IMR-90 (cell line): ENCODE data around the gene UTP3. TPM values are rescaled to one million over a fixed set of nuclear protein-coding genes. Genes with fewer than 3 reads are reported as not detected.

Source experiments
- ATAC-seq: fragments of 200-7000 bp; cut with Tn5 transposase; 2 replicates; pipeline ENCODE4 v1.9.1; 2020; ENCODE audit warnings: low read depth, mild to moderate bottlenecking, moderate library complexity
- BruUV-seq: library from RNA; stranded (reverse); fragments of 400-500 nt; replicated peaks from 2 replicates; lab custom pipeline; 2021; lab: Mats Ljungman, UMichigan
- CTCF ChIA-PET: fragments of 300-600 bp; formaldehyde crosslinking; extraction: SDS; loops from one replicate; lab custom pipeline; 2021; ENCODE audit warnings: antibody characterized with exemption; lab: Yijun Ruan, JAX
- POLR2A ChIA-PET: fragments of 300-600 bp; sonication (Branson Sonifier 250); formaldehyde crosslinking; loops from one replicate; lab custom pipeline; 2022; ENCODE audit warnings: antibody characterized with exemption; ENCODE audit not compliant: unreplicated experiment; lab: Charles Lee
- DNase-seq: peaks from one replicate; pipeline ENCODE4 v3.0.0; 2013
- H2AFZ ChIP-seq: replicated peaks from 2 replicates; pipeline ENCODE3; 2013; ENCODE audit warnings: low read length, mild to moderate bottlenecking; ENCODE audit not compliant: poor library complexity
- H2AK5ac ChIP-seq: 2 replicates; pipeline ENCODE4 v1.6.1; 2013; ENCODE audit warnings: low read depth, low read length, inconsistent platforms
- H2AK9ac ChIP-seq: replicated peaks from 2 replicates; pipeline ENCODE3; 2013; ENCODE audit warnings: mild to moderate bottlenecking, low read depth, low read length, moderate library complexity; ENCODE audit not compliant: poor library complexity
- H2BK120ac ChIP-seq: 2 replicates; pipeline ENCODE4 v1.6.1; 2013; ENCODE audit warnings: low read depth, low read length, inconsistent platforms
- H2BK15ac ChIP-seq: 3 replicates; pipeline ENCODE4 v1.6.1; 2013; ENCODE audit warnings: low read depth, low read length, inconsistent platforms
- H2BK20ac ChIP-seq: 2 replicates; pipeline ENCODE4 v1.6.1; 2013; ENCODE audit warnings: low read depth, mild to moderate bottlenecking, inconsistent platforms, low read length, moderate library complexity
- H2BK5ac ChIP-seq: 2 replicates; pipeline ENCODE4 v1.6.1; 2013; ENCODE audit warnings: mild to moderate bottlenecking, low read depth, low read length, inconsistent platforms; ENCODE audit not compliant: poor library complexity, severe bottlenecking
- H3K14ac ChIP-seq: replicated peaks from 2 replicates; pipeline ENCODE4 v1.6.1; 2013; ENCODE audit warnings: low read depth, low read length, inconsistent platforms
- H3K18ac ChIP-seq: 2 replicates; pipeline ENCODE4 v1.6.1; 2013; ENCODE audit warnings: low read depth, low read length, control low read depth
- H3K23ac ChIP-seq: 2 replicates; pipeline ENCODE4 v1.6.1; 2013; ENCODE audit warnings: low read depth, low read length, inconsistent platforms
- H3K27ac ChIP-seq: 2 replicates; pipeline ENCODE4 v1.5.1; 2013; ENCODE audit warnings: mild to moderate bottlenecking, control low read depth, low read length; ENCODE audit not compliant: insufficient read depth
- H3K27me3 ChIP-seq: 2 replicates; pipeline ENCODE4 v1.6.1; 2013; ENCODE audit warnings: low read length; ENCODE audit not compliant: control insufficient read depth, insufficient read depth
- H3K36me3 ChIP-seq: 2 replicates; pipeline ENCODE4 v1.6.1; 2013; ENCODE audit warnings: low read length, mixed read lengths; ENCODE audit not compliant: control insufficient read depth, insufficient read depth
- H3K4ac ChIP-seq: 2 replicates; pipeline ENCODE4 v1.6.1; 2013; ENCODE audit warnings: low read depth, low read length, inconsistent platforms
- H3K4me1 ChIP-seq: 2 replicates; pipeline ENCODE4 v1.6.1; 2013; ENCODE audit warnings: low read length, mixed read lengths; ENCODE audit not compliant: control insufficient read depth, insufficient read depth
- H3K4me2 ChIP-seq: 2 replicates; pipeline ENCODE4 v1.6.1; 2013; ENCODE audit warnings: low read depth, mild to moderate bottlenecking, control low read depth, low read length, moderate library complexity
- H3K4me3 ChIP-seq: 2 replicates; pipeline ENCODE4 v1.5.1; 2013; ENCODE audit warnings: low read depth, mild to moderate bottlenecking, control low read depth, low read length, moderate library complexity; ENCODE audit not compliant: insufficient read depth
- H3K56ac ChIP-seq: 2 replicates; pipeline ENCODE4 v1.6.1; 2013; ENCODE audit warnings: low read length, inconsistent platforms; ENCODE audit not compliant: insufficient read depth; ENCODE audit errors: extremely low read depth
- H3K79me1 ChIP-seq, 2 experiments: 2 replicates each; pipeline ENCODE4 v1.6.1; 2013; ENCODE audit warnings: low read length in 2 of 2, inconsistent platforms in 1 of 2, low read depth in 1 of 2
- H3K9ac ChIP-seq: 2 replicates; pipeline ENCODE4 v1.6.1; 2013; ENCODE audit warnings: low read depth, low read length, control low read depth
- H3K9me1 ChIP-seq: 2 replicates; pipeline ENCODE4 v1.6.1; 2013; ENCODE audit warnings: low read length, inconsistent platforms; ENCODE audit not compliant: insufficient read depth
- H3K9me3 ChIP-seq: 2 replicates; pipeline ENCODE4 v1.6.1; 2013; ENCODE audit warnings: low read length; ENCODE audit not compliant: control insufficient read depth, insufficient read depth
- H4K20me1 ChIP-seq: 2 replicates; pipeline ENCODE4 v1.6.1; 2013; ENCODE audit warnings: low read length, inconsistent platforms; ENCODE audit not compliant: insufficient read depth
- H4K5ac ChIP-seq: 2 replicates; pipeline ENCODE4 v1.6.1; 2013; ENCODE audit warnings: mild to moderate bottlenecking, low read depth, low read length, control low read depth
- H4K8ac ChIP-seq, 2 experiments: 2 replicates each; pipeline ENCODE4 v1.6.1; 2013; ENCODE audit warnings: low read depth in 2 of 2, low read length in 2 of 2, control low read depth in 1 of 2, inconsistent platforms in 1 of 2
- H4K91ac ChIP-seq: 2 replicates; pipeline ENCODE4 v1.6.1; 2013; ENCODE audit warnings: low read depth, low read length, inconsistent platforms; ENCODE audit not compliant: insufficient read depth
- BHLHE40 ChIP-seq: fragments of 150-350 bp; IDR thresholded peaks from 2 replicates; pipeline ENCODE4 v1.6.1; 2016; ENCODE audit warnings: mild to moderate bottlenecking, low read depth, low read length
- CEBPB ChIP-seq: IDR thresholded peaks from 2 replicates; pipeline ENCODE4 v1.6.1; 2012; ENCODE audit warnings: low read depth, low read length, improper control_type of control experiment
- CHD1 ChIP-seq: IDR thresholded peaks from 2 replicates; pipeline ENCODE4 v1.6.1; 2012; ENCODE audit warnings: low read depth, low read length, improper control_type of control experiment
- CTCF ChIP-seq: conservative IDR thresholded peaks from 2 replicates; pipeline ENCODE4 v1.5.1; 2012; ENCODE audit warnings: mild to moderate bottlenecking, low read depth, low read length, improper control_type of control experiment
- FOS ChIP-seq: fragments of 150-350 bp; IDR thresholded peaks from 2 replicates; pipeline ENCODE4 v1.6.1; 2016; ENCODE audit warnings: low read depth, low read length
- MAFK ChIP-seq: IDR thresholded peaks from 2 replicates; pipeline ENCODE4 v1.6.1; 2012; ENCODE audit warnings: low read depth, low read length, improper control_type of control experiment
- MAZ ChIP-seq: IDR thresholded peaks from 2 replicates; pipeline ENCODE4 v1.6.1; 2012; ENCODE audit warnings: low read depth, mild to moderate bottlenecking, low read length, improper control_type of control experiment, moderate library complexity, borderline replicate concordance
- MXI1 ChIP-seq: IDR thresholded peaks from 2 replicates; pipeline ENCODE4 v1.6.1; 2012; ENCODE audit warnings: low read depth, mild to moderate bottlenecking, low read length, moderate library complexity, borderline replicate concordance
- NFE2L2 ChIP-seq: fragments of 150-350 bp; IDR thresholded peaks from 2 replicates; pipeline ENCODE4 v1.6.1; 2016; ENCODE audit warnings: low read depth, mild to moderate bottlenecking, low read length
- POLR2A ChIP-seq: IDR thresholded peaks from 2 replicates; pipeline ENCODE4 v1.6.1; 2012; ENCODE audit warnings: mild to moderate bottlenecking, low read depth, low read length
- RAD21 ChIP-seq: IDR thresholded peaks from 2 replicates; pipeline ENCODE4 v1.6.1; 2012; ENCODE audit warnings: low read length, improper control_type of control experiment
- RCOR1 ChIP-seq: IDR thresholded peaks from 2 replicates; pipeline ENCODE4 v1.6.1; 2012; ENCODE audit warnings: mild to moderate bottlenecking, low read length, improper control_type of control experiment; ENCODE audit not compliant: insufficient replicate concordance
- RFX5 ChIP-seq: IDR thresholded peaks from 2 replicates; pipeline ENCODE4 v1.8.0; 2012; ENCODE audit warnings: low read depth, mild to moderate bottlenecking, low read length, moderate library complexity
- SMC3 ChIP-seq: fragments of 150-350 bp; IDR thresholded peaks from 2 replicates; pipeline ENCODE4 v1.6.1; 2016; ENCODE audit warnings: low read depth, mild to moderate bottlenecking, antibody characterized with exemption, low read length, moderate library complexity
- USF2 ChIP-seq: fragments of 150-350 bp; IDR thresholded peaks from 2 replicates; pipeline ENCODE4 v1.6.1; 2017; ENCODE audit warnings: mild to moderate bottlenecking, antibody characterized with exemption, low read length, low read depth
- WGBS, 2 experiments: methylation state at CpG; one replicate each; pipeline versions ENCODE4 v1.1.5 to v1.1.7; 2013; ENCODE audit warnings: missing lambda C conversion rate in 2 of 2; ENCODE audit not compliant: insufficient read length in 1 of 2; ENCODE audit errors: extremely low coverage in 2 of 2; 5-methylcytosine and 5-hydroxymethylcytosine counted together
- dilution Hi-C: fragments of 300-500 bp; cut with HindIII; formaldehyde crosslinking; loops from one replicate; pipeline ENCODE4 v1.14.3; 2018; ENCODE audit warnings: low sequenced_read_pairs; ENCODE audit not compliant: unreplicated experiment
- in situ Hi-C: fragments of 300-500 bp; cut with MboI; formaldehyde crosslinking; loops from 3 replicates; pipeline ENCODE4 v1.14.3; 2019; ENCODE audit warnings: low sequenced_read_pairs, inconsistent platforms, mixed read lengths
- intact Hi-C: fragments of 100-400 bp; cut with micrococcal nuclease; formaldehyde crosslinking; loops from 2 replicates; pipeline ENCODE4 v1.10.0; 2022
- polyA plus RNA-seq, 3 experiments: library from polyadenylated mRNA; depleted of rRNA; stranded (reverse); fragments of >200 nt; gene quantifications; 2 replicates each; pipeline ENCODE4 v1.2.3, GENCODE V29; 2012; ENCODE audit warnings: low replicate concordance in 1 of 3
- total RNA-seq: library from RNA; depleted of rRNA; stranded (reverse); fragments of >200 nt; gene quantifications from 2 replicates; pipeline ENCODE4 v1.2.3, GENCODE V29; 2012

The UTP3 gene
- total and polyA plus RNA-seq, 2 of the 4 experiments (the other 2 are of a cell fraction): 14.9 to 30.7 TPM

DNA sequence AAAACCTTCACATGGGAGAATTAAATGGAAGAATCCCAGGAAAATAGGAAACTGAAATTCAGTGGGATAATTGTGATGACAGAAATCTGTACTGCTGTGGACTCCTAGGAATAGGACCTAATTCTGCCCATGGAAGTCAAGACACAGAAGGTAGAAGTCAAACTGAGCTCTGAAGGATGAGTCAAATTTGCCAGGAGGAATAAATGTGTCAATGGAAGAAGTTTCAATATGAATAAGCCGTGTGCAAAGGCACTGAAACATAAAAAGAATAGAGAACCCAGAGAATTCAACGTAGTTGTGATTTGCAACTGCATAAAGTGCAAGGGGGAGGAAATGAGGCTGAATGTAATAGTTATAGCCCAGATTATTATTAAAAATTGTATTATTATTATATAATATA lies 48.1 kb upstream of the UTP3 start:
- ATAC-seq (no peak), DNase-seq (no peak)
- H3K27ac ChIP-seq: no peak overlapping the region
- H4K5ac ChIP-seq: no peak overlapping the region
- H3K56ac ChIP-seq: no peak overlapping the region
- no TSS peak for BruUV-seq
- H4K20me1 ChIP-seq: no peaks in the 10 kb centered on the region
- no peaks in the 10 kb centered on the region for H3K36me3 ChIP-seq
- POLR2A ChIA-PET: no interaction called here
- no peak overlapping the region for H2BK15ac ChIP-seq
- no peak overlapping the region for H3K23ac ChIP-seq
- no peaks in the 10 kb centered on the region for H3K9me3 ChIP-seq
- in situ Hi-C loops (loop anchor here (25.0 kb wide), 1 partner anchor 922 kb away; no protein-coding TSS in a partner anchor), intact Hi-C loops (no loop called here), dilution Hi-C loops (no loop called here)
- no peak overlapping the region for H2BK120ac ChIP-seq
- no peak overlapping the region for H3K18ac ChIP-seq
- no peaks in the 10 kb centered on the region; the same call in 1 of the 2 replicates for H3K27me3 ChIP-seq
- CTCF ChIA-PET: no interaction called here
- no peak overlapping the region for H2BK20ac ChIP-seq
- H2BK5ac ChIP-seq: no peak overlapping the region
- no peak overlapping the region for H2AFZ ChIP-seq
- TF ChIP-seq BHLHE40 (no peak), NFE2L2 (no peak), CEBPB (no peak), MAFK (no peak), FOS (no peak), CHD1 (no peak), MAZ (no peak), RFX5 (no peak), USF2 (no peak), RAD21 (no peak), CTCF (no peak), POLR2A (no peak), MXI1 (no peak), SMC3 (no peak), RCOR1 (no peak)
- H3K79me1 ChIP-seq: no peaks in the 10 kb centered on the region
- H2AK9ac ChIP-seq: no peak overlapping the region
- no peak overlapping the region for H3K14ac ChIP-seq
- H4K91ac ChIP-seq: no peak overlapping the region
- H4K8ac ChIP-seq: no peak overlapping the region
- WGBS, 2 experiments: 60% methylated on average over 1 of the region's 2 CpGs; no CpG with 5 or more reads in 1 of the 2 experiments
- H2AK5ac ChIP-seq: no peak overlapping the region
- no peak overlapping the region for H3K4me2 ChIP-seq
- no peak overlapping the region for H3K4me3 ChIP-seq
- H3K9me1 ChIP-seq: no peaks in the 10 kb centered on the region
- peaks cover 3% of the 10 kb centered on the region; the same call in 1 of the 2 replicates for H3K4me1 ChIP-seq
- H3K4ac ChIP-seq: no peak overlapping the region
- H3K9ac ChIP-seq: no peak overlapping the region
